AG08395 (cell line): ENCODE measurements around the gene E2F1.

Experiments
- DNase-seq: peaks from one replicate; pipeline ENCODE4 v3.0.0; 2012; ENCODE audit warnings: mixed read lengths, low spot score

Gene E2F1

GRCh38 chr20:33671573-33672288, 14.5 kb downstream of the E2F1 start:
- no peak for DNase-seq

GRCh38 chr20:33670715-33671499, 15.3 kb downstream of the E2F1 start:
- DNase-seq = no peak

GRCh38 chr20:33669873-33670640, 16.1 kb downstream of the E2F1 start:
- DNase-seq = no peak

GRCh38 chr20:33669224-33669623, 17.0 kb downstream of the E2F1 start:
- no peak for DNase-seq

- no peak for DNase-seq
Observed at GRCh38 chr20:33668466-33669155, 17.6 kb downstream of the E2F1 start.

- peak; percentile 84 for DNase-seq
Observed at GRCh38 chr20:33667676-33668465, 18.3 kb downstream of the E2F1 start.

GRCh38 chr20:33667245-33667675, 18.9 kb downstream of the E2F1 start:
- no peak for DNase-seq

GRCh38 chr20:33666293-33667244, 19.6 kb downstream of the E2F1 start, which contains the start of gene ACTL10:
Gene ACTL10, plus strand, starts transcription at chr20:33666943. Its CDS starts 555 bp downstream, at chr20:33667498.
- peak; percentile 97 for DNase-seq

- no peak for DNase-seq
Observed at GRCh38 chr20:33664762-33665144, 21.4 kb downstream of the E2F1 start.

GRCh38 chr20:33664085-33664761, 22.0 kb downstream of the E2F1 start:
- no peak for DNase-seq

GRCh38 chr20:33663161-33664084, 22.8 kb downstream of the E2F1 start:
- peak; percentile 86 for DNase-seq

GRCh38 chr20:33662172-33662571, 24.0 kb downstream of the E2F1 start, which contains the start of gene C20orf144:
Gene C20orf144, plus strand, starts transcription at chr20:33662327. Its CDS starts 19 bp downstream, at chr20:33662346.
- DNase-seq = no peak

GRCh38 chr20:33660685-33661058, 25.5 kb downstream of the E2F1 start:
- DNase-seq = no peak

GRCh38 chr20:33660035-33660684, 26.0 kb downstream of the E2F1 start:
- no peak for DNase-seq

- no peak for DNase-seq
Observed at GRCh38 chr20:33659341-33660034, 26.7 kb downstream of the E2F1 start.

GRCh38 chr20:33658929-33659328, 27.3 kb downstream of the E2F1 start:
- no peak for DNase-seq

- DNase-seq = no peak
Observed at GRCh38 chr20:33658510-33658909, 27.7 kb downstream of the E2F1 start.
